HK-2 (cell line): Measurements from ENCODE around the gene CWC22.
A peak's percentile ranks its signal among the peaks of the same experiment; 100 is the strongest.
"Not testable (repeated sequence)": the region's sequence is repeated elsewhere in the genome, so short reads cannot be mapped to it uniquely, and the experiment has no call there.

Source experiments
- DNase-seq: peaks from one replicate; pipeline ENCODE4 v3.0.0-alpha.2; 2018; ENCODE audit not compliant: unreplicated experiment

Gene CWC22

GRCh38 chr2:180006781-180007579 lies at the start of gene CWC22:
Gene CWC22, minus strand, starts transcription at chr2:180007297. Its CDS starts 13,956 bp downstream, at chr2:179993341.
- peak; percentile 78 for DNase-seq

DNA sequence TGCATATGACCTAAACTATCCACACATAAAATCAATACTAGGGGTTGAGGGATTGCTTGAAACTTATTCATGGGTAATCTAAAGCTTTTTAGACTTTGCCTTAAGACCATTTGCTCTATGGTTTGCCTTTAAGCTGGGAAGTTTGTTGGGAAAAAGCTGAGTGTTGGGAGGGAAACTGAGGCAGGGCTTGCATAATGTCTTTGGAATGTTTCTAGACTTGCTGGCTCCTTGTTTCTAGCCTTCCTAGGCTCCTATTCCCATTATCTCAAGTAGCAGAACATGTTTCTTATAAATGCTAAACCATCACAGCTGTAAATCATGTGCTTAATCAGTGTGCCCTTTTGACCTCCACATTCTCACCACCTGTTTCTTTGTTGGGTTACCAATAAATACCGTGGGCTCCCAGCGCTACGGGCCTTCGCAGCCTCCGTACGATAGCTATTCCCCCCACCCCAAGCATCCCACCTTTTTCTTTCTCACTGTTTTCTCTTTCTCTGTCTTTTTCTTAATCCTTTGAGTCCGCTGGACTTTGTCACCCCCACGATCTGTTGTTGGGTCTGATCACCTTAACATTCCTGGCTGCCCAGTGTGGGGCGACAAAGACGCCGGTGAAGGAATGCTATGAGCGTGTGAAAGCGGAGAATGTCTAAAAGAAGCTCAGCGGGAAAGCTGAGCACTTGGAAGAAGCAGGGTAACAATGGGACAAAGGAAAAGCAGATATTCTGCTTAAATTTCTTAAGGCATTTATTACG lies 49.4 kb upstream of the CWC22 start:
- DNase-seq: no peak

- not testable (repeated sequence) for DNase-seq
Observed at GRCh38 chr2:180054576-180054975, 47.5 kb upstream of the CWC22 start.

GRCh38 chr2:180050246-180050645 lies 43.1 kb upstream of the CWC22 start:
- no peak for DNase-seq

GRCh38 chr2:180048251-180048650 lies 41.2 kb upstream of the CWC22 start:
- no peak for DNase-seq

- no peak for DNase-seq
Observed at GRCh38 chr2:180046776-180047175, 39.7 kb upstream of the CWC22 start.

- no peak for DNase-seq
Observed at GRCh38 chr2:180046202-180046601, 39.1 kb upstream of the CWC22 start.

- no peak for DNase-seq
Observed at GRCh38 chr2:180040146-180040925, 33.2 kb upstream of the CWC22 start.

GRCh38 chr2:180038997-180039396 lies 31.9 kb upstream of the CWC22 start:
- no peak for DNase-seq

- peak; percentile 25 for DNase-seq
Observed at GRCh38 chr2:180033993-180034894, 27.1 kb upstream of the CWC22 start.

GRCh38 chr2:180029575-180029974 lies 22.5 kb upstream of the CWC22 start:
- no peak for DNase-seq

DNA sequence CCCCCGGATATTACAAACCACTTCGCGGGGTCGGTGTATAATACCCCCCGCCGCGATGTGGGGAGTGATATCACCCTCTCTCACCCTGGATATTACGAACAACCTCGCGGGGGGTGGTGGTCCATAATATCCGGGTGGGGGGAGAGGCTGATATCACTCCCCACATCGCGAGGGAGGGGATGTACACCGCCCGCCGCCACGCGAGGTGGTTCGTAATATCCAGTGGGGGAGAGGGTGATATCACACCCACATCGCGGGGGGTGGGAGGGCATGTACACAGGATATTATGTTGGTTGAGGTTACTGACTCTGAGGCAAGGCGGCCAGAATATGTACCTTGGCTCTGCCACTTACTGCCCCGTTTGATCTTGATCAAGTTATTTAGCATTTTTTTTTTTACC lies 14.8 kb upstream of the CWC22 start:
- no peak for DNase-seq

GRCh38 chr2:180017784-180018183 lies 10.7 kb upstream of the CWC22 start:
- DNase-seq: no peak

DNA sequence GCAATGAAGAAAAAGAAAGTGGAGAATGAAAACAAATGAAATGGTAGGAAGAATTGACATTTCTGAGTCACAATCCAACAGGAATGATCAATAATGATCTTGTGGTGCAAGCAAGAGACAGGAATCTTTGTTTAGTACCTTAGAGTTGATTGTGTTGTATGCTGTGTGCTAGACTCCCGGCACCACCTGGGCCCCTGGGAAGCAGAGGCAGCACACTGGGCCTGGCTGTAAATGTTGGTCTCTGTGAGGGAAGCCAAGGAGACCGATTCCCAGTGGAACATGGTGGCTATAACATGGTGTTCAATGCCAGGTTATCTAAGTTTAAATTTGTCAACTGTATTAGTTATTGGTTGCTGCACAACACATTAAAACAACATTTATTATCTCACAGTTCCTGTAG lies 9.8 kb upstream of the CWC22 start:
- DNase-seq: no peak

GRCh38 chr2:180015951-180016709 lies 9.0 kb upstream of the CWC22 start:
- no peak for DNase-seq

GRCh38 chr2:180012523-180012922 lies 5.4 kb upstream of the CWC22 start:
- no peak for DNase-seq

DNA sequence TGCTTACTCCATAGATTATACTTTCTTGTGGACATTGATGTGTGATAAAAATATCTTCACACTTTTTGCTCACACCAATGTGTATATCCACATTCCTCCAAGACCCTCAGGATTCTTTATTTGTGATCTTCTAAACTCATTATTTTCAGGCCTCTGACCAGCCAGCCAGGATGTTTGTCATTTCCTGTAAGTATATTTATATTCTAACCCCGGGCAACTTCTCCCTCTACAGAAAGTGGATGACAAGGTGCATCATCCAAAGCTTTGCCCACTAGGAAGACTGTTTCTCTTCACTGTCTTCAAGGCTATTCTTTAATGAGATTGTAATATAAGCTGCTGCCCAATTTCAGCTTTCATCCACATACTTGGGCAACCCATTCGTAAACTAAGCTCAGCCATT lies 3.6 kb upstream of the CWC22 start:
- no peak for DNase-seq

DNA sequence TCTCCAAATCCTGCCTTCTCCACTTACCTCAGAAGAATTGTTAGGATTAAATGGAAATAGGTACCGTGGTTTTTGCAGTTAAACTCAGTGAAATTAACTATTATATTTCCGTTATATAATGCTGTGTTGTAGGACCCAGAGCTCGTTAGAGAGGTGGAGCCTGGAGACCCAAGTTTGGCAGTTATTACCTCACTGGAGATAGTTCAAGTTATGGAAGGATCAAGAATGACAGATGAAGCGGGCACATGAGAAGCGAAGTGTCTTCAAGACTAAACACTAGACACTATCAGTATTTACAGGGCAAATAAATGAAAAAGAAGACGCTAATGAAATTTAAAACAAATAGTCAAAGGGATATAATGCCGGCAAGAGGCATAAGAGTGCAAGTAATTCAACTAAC lies 866 bp downstream of the CWC22 start:
- DNase-seq: no peak

- DNase-seq: not testable (repeated sequence)
Observed at GRCh38 chr2:180005465-180005864, 1.6 kb downstream of the CWC22 start.

DNA sequence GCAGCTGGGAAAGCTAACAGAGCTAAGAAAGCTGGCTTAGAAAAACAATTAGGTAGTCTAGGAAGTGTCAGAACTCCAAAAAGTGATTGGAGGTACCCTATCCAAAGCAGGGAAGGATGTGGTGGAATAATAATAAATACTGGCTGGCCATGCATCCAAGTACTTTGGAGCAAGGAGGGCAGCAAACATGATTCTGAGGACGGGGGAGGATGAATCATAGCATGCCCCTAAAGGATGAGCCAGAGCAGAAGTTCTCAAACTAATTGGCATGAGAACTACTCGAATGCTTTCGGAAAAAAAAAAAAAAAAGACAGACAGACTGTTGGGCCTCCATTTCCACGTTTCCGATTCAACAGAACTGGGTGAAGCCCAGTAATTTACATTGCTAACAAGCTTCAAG lies 2.4 kb downstream of the CWC22 start:
- no peak for DNase-seq

GRCh38 chr2:180003559-180003958 lies 3.5 kb downstream of the CWC22 start:
- peak; percentile 17 for DNase-seq
